ENCODE data around the gene NDC1. TPM values are rescaled to one million over a fixed set of nuclear protein-coding genes. Genes with fewer than 3 reads are reported as not detected.

The NDC1 gene
- total RNA-seq, 1 donor from 2014 or later, result 50.4 TPM

- DNase-seq, result no peak
Observed at GRCh38 chr1:53731043-53731600, 107.0 kb downstream of the NDC1 start.

- no peak for DNase-seq
Observed at GRCh38 chr1:53730224-53730865, 107.8 kb downstream of the NDC1 start.

- no peak for DNase-seq
Observed at GRCh38 chr1:53729456-53730223, 108.5 kb downstream of the NDC1 start.

GRCh38 chr1:53728702-53729455 is 109.2 kb downstream of the NDC1 start:
- no peak for DNase-seq

- DNase-seq, result no peak
Observed at GRCh38 chr1:53728196-53728595, 109.9 kb downstream of the NDC1 start.

- no peak for DNase-seq
Observed at GRCh38 chr1:53727461-53728092, 110.5 kb downstream of the NDC1 start.

GRCh38 chr1:53726009-53726600 is 112.0 kb downstream of the NDC1 start:
- no peak for DNase-seq

GRCh38 chr1:53725238-53725689 is 112.8 kb downstream of the NDC1 start:
- no peak for DNase-seq

- no peak for DNase-seq
Observed at GRCh38 chr1:53722025-53722424, 116.1 kb downstream of the NDC1 start.

- DNase-seq, result no peak
Observed at GRCh38 chr1:53721088-53721487, 117.0 kb downstream of the NDC1 start.

GRCh38 chr1:53719469-53719868 is 118.6 kb downstream of the NDC1 start:
- DNase-seq, result no peak

- DNase-seq, result no peak
Observed at GRCh38 chr1:53718443-53718842, 119.7 kb downstream of the NDC1 start.

GRCh38 chr1:53717025-53717804 is 120.9 kb downstream of the NDC1 start:
- no peak for DNase-seq

GRCh38 chr1:53716150-53716549 is 121.9 kb downstream of the NDC1 start:
- DNase-seq, result no peak

- no peak for DNase-seq
Observed at GRCh38 chr1:53715478-53715877, 122.6 kb downstream of the NDC1 start.

Small RNAs within 50 kb of the gene (small RNA-seq; reads per million reads assigned to genes)
- gene AL049745.1 (not detected), gene RF00418 (not detected)

Other genes with a start within 250 kb of the NDC1 start
- gene GLIS1, start 99.1 kb downstream of the NDC1 start, total RNA-seq, result not detected
- gene YIPF1, start 51.5 kb upstream of the NDC1 start, total RNA-seq, result 13.7 TPM
- not detected for gene DIO1, start 55.9 kb upstream of the NDC1 start, total RNA-seq
- 21.2 TPM for gene IFT25, start 107.4 kb upstream of the NDC1 start, total RNA-seq
- 23.1 TPM for gene LRRC42, start 108.1 kb upstream of the NDC1 start, total RNA-seq
- not detected for gene LDLRAD1, start 179.9 kb upstream of the NDC1 start, total RNA-seq
- 122 TPM for gene TMEM59, start 214.9 kb upstream of the NDC1 start, total RNA-seq
- 7.0 TPM for gene TCEANC2, start 215.3 kb upstream of the NDC1 start, total RNA-seq

Measured in occipital lobe (tissue), 3 donors.